ENCODE measurements around the gene ZNF710.

GRCh38 chr15:89978914-89979313 lies 22.2 kb upstream of the ZNF710 start:
- no peak for TF ChIP-seq POLR2A (IDR thresholded peaks at IDR 0.05; ENCODE audit: low read length)
- no peak for TF ChIP-seq GATA1 (IDR thresholded peaks at IDR 0.05; ENCODE audit: low read depth, low read length)

All from erythroblast (primary cell).